SK-N-MC (cell line): ENCODE data around the gene ZSWIM4.

Experiments
- EZH2 ChIP-seq: fragments of 200-600 bp; sonication (generic); IDR thresholded peaks from one replicate; pipeline ENCODE4 v1.6.1; 2017; ENCODE audit warnings: antibody characterized with exemption
- POLR2AphosphoS5 ChIP-seq: IDR thresholded peaks from 2 replicates; pipeline ENCODE4 v1.6.1; 2012; ENCODE audit warnings: mild to moderate bottlenecking, low read depth, low read length, borderline replicate concordance

DNA sequence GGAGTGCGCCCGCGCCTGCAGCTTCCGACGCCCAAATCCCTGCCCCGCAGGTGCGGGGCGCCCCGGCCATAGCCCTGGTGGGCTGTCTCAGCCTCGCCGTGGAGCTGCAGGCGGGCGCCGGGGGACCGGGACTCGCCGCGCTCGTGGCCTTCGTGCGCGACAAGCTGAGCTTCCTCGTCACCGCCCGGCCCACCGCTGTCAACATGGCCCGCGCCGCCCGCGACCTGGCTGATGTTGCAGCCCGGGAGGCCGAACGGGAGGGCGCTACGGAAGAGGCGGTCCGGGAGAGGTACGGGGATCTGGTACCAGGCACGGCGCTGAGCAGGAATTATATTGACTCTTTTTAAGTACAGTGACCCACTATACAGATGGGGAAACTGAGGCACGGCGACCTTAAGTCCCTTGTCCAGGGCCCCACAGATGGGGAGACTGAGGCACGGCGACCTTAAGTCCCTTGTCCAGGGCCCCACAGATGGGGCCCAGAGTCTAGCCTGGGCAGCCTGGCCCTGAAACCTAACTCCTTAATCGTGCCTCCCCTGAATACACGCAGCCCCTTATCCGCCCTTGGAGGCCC, 30.3 kb upstream of the ZSWIM4 start:
- no peak for TF ChIP-seq POLR2AphosphoS5
- TF ChIP-seq EZH2, result no peak
